Measurements from ENCODE around the gene GRM5.

- TF ChIP-seq CTCF (IDR thresholded peaks at IDR 0.05) (no peak), POLR2AphosphoS5 (IDR thresholded peaks at IDR 0.05) (no peak), POLR2A (IDR thresholded peaks at IDR 0.05) (no peak), EP300 (IDR thresholded peaks at IDR 0.05; ENCODE audit: low read depth) (no peak)
Observed at GRCh38 chr11:88455974-88456373, 609.8 kb downstream of the GRM5 start.

Data from transverse colon (tissue), 4 donors.